ENCODE results near the gene WWOX.

- no peak for TF ChIP-seq CTCF (IDR thresholded peaks at IDR 0.05; ENCODE audit: poor library complexity)
- no peak for TF ChIP-seq EZH2 (IDR thresholded peaks at IDR 0.05; ENCODE audit: borderline replicate concordance)
- TF ChIP-seq EZH2phosphoT487 (IDR thresholded peaks at IDR 0.05; ENCODE audit: low read depth, severe bottlenecking, unreplicated experiment) = no peak
Observed at GRCh38 chr16:79188739-79189122, 1089.3 kb downstream of the WWOX start.

Data from hepatocyte (in vitro differentiated cells).